ENCODE results near the gene EFHC2. TPM values are rescaled to one million over a fixed set of nuclear protein-coding genes. Genes with fewer than 3 reads are reported as not detected.

The EFHC2 gene
- total RNA-seq, 1 donor from 2014 or later = 11.7 TPM

DNA sequence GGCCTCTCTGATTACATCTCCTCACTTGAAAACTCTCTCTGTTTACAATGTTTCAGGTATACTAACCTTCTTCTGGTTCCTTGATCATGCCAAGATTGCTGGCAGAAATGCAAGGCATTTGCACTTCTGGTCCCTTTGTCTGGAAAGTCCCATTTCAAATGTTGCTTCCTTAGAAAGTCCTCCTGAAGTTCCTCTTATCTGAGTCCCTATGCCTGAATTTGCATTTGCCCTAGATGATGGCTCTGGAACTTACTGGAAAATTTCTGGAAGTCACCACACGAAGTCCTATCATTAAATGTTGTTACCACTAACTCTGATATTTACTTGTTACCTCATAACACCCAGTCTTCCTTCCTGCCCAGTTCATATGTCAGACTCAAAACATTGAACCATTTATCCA, 176.4 kb downstream of the EFHC2 start:
- no peak overlapping the region for H3K27ac ChIP-seq (replicated peaks)
- no peaks in the 10 kb centered on the region for H3K36me3 ChIP-seq
- H3K4me1 ChIP-seq = no peaks in the 10 kb centered on the region
- intact Hi-C loops (cut with micrococcal nuclease) = no loop called here
- no peak for TF ChIP-seq CTCF (IDR thresholded peaks at IDR 0.05; ENCODE audit: borderline replicate concordance)
- H3K9me3 ChIP-seq (replicated peaks) = no peaks in the 10 kb centered on the region
- no peak for DNase-seq
- H3K4me3 ChIP-seq = no peak overlapping the region
- H3K27me3 ChIP-seq (ENCODE audit: low read depth) = no peaks in the 10 kb centered on the region

- H3K4me1 ChIP-seq = no peaks in the 10 kb centered on the region
- no peak for DNase-seq
- no peaks in the 10 kb centered on the region for H3K27me3 ChIP-seq (ENCODE audit: low read depth)
- intact Hi-C loops (cut with micrococcal nuclease) = no loop called here
- H3K27ac ChIP-seq (replicated peaks) = no peak overlapping the region
- no peaks in the 10 kb centered on the region for H3K9me3 ChIP-seq (replicated peaks)
- no peaks in the 10 kb centered on the region for H3K36me3 ChIP-seq
- no peak for TF ChIP-seq CTCF (IDR thresholded peaks at IDR 0.05; ENCODE audit: borderline replicate concordance)
- no peak overlapping the region for H3K4me3 ChIP-seq
Measured at GRCh38 chrX:44162964-44163475, 180.5 kb downstream of the EFHC2 start.

DNA sequence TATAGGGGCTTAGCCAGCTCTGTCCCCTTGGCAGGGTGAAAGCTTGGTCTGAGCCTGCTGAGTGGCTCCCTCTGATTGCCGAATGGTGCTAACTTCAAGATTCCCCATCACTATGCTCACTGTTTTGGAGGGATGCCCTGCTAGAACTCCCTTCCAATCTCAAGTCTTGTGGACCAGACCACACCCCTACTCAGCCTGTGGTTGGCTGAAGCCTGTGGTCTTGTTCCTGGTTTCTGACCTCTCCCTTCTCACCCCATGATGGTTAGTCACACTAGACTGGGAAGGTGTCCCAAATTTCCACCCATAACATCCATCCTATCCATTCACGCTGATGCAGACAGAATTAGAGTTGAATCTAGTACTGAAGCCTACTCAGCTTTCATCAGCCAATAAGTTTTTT, 185.6 kb downstream of the EFHC2 start:
- no peak overlapping the region for H3K4me3 ChIP-seq
- no peaks in the 10 kb centered on the region for H3K4me1 ChIP-seq
- H3K9me3 ChIP-seq (replicated peaks) = no peaks in the 10 kb centered on the region
- H3K36me3 ChIP-seq = no peaks in the 10 kb centered on the region
- no peak overlapping the region for H3K27ac ChIP-seq (replicated peaks)
- H3K27me3 ChIP-seq (ENCODE audit: low read depth) = no peaks in the 10 kb centered on the region
- intact Hi-C loops (cut with micrococcal nuclease) = no loop called here
- no peak for DNase-seq
- no peak for TF ChIP-seq CTCF (IDR thresholded peaks at IDR 0.05; ENCODE audit: borderline replicate concordance)

DNA sequence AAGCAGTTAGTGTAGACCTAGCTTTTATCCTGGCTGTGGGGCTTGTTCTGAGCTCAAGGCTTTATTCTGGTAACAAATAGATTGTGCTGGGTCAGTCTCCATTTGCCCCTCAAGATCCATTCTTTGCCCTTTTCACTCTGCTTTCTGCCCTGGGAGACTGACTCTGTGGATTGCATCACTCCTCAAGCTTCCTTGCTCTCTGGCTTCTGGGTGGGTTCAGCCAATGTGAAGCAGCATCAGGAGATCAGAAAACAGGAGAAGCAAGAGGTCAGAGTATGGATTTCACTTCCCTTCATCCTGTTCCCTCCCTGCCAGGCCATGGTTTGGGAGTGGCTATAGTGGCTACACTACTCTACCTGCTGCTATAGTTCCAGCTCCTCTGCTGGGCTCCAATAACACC, 186.2 kb downstream of the EFHC2 start:
- H3K4me3 ChIP-seq = no peak overlapping the region
- intact Hi-C loops (cut with micrococcal nuclease) = no loop called here
- H3K27ac ChIP-seq (replicated peaks) = no peak overlapping the region
- no peak for TF ChIP-seq CTCF (IDR thresholded peaks at IDR 0.05; ENCODE audit: borderline replicate concordance)
- no peaks in the 10 kb centered on the region for H3K36me3 ChIP-seq
- no peaks in the 10 kb centered on the region for H3K4me1 ChIP-seq
- no peak for DNase-seq
- H3K9me3 ChIP-seq (replicated peaks) = no peaks in the 10 kb centered on the region
- no peaks in the 10 kb centered on the region for H3K27me3 ChIP-seq (ENCODE audit: low read depth)

GRCh38 chrX:44156726-44157125, 186.7 kb downstream of the EFHC2 start:
- no peak for DNase-seq
- H3K27me3 ChIP-seq (ENCODE audit: low read depth) = no peaks in the 10 kb centered on the region
- H3K4me3 ChIP-seq = no peak overlapping the region
- intact Hi-C loops (cut with micrococcal nuclease) = no loop called here
- no peaks in the 10 kb centered on the region for H3K4me1 ChIP-seq
- H3K36me3 ChIP-seq = no peaks in the 10 kb centered on the region
- H3K27ac ChIP-seq (replicated peaks) = no peak overlapping the region
- no peaks in the 10 kb centered on the region for H3K9me3 ChIP-seq (replicated peaks)
- no peak for TF ChIP-seq CTCF (IDR thresholded peaks at IDR 0.05; ENCODE audit: borderline replicate concordance)

- no peak for TF ChIP-seq CTCF (IDR thresholded peaks at IDR 0.05; ENCODE audit: borderline replicate concordance)
Measured at GRCh38 chrX:44155126-44155525, 188.3 kb downstream of the EFHC2 start.

More at GRCh38 chrX:44155126-44155525, 188.3 kb downstream of the EFHC2 start:
- DNase-seq = no peak
- H3K9me3 ChIP-seq (replicated peaks) = no peaks in the 10 kb centered on the region
- intact Hi-C loops (cut with micrococcal nuclease) = no loop called here
- no peaks in the 10 kb centered on the region for H3K27me3 ChIP-seq (ENCODE audit: low read depth)
- H3K27ac ChIP-seq (replicated peaks) = no peak overlapping the region
- H3K4me1 ChIP-seq = no peaks in the 10 kb centered on the region
- no peaks in the 10 kb centered on the region for H3K36me3 ChIP-seq
- no peak overlapping the region for H3K4me3 ChIP-seq
